ENCODE results near the gene CRX.

The CRX gene

DNA sequence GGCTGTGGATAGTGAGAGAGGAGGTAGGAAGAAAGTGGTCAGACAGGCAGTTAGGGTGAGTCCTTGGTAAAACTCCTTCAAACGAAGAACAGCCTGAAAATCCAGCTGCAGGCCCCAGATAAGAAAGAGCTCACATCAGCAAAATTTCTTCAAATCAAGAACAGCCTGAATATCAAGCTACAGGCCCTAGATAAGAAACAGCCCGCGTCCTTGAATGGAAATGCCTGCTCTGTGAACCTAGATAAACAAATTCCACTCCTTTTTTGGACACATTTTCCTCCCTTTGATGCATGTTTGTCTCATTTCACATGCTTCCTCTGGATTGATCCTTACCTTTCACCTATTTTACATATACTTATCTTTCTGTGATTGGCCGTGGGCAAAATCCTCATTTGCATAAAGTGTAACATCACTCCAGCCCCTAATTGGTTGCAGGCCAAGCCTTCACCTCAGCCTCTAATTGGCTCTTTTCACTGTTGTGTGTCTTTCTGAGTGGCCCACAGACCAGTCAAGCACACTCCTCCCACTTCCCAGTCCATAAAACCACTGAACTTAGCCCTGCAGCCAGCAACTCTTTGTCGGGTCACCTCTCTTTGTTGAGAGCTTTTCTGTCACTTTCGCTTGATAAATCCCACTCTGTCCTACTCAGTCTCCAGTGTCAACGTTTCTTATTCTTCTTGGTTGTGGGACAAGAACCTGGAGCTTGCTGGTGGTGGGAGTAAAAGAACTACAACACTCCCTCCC lies 70.4 kb downstream of the CRX start:
- TF ChIP-seq, protein P1, sequence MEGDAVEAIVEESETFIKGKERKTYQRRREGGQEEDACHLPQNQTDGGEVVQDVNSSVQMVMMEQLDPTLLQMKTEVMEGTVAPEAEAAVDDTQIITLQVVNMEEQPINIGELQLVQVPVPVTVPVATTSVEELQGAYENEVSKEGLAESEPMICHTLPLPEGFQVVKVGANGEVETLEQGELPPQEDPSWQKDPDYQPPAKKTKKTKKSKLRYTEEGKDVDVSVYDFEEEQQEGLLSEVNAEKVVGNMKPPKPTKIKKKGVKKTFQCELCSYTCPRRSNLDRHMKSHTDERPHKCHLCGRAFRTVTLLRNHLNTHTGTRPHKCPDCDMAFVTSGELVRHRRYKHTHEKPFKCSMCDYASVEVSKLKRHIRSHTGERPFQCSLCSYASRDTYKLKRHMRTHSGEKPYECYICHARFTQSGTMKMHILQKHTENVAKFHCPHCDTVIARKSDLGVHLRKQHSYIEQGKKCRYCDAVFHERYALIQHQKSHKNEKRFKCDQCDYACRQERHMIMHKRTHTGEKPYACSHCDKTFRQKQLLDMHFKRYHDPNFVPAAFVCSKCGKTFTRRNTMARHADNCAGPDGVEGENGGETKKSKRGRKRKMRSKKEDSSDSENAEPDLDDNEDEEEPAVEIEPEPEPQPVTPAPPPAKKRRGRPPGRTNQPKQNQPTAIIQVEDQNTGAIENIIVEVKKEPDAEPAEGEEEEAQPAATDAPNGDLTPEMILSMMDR (IDR thresholded peaks at IDR 0.05; ENCODE audit: extremely low read depth, missing control alignments) = no peak
- DNase-seq (ENCODE audit: low spot score) = no peak
